Endothelial cell of umbilical vein (primary cell): ENCODE measurements around the gene CUEDC2. TPM values are rescaled to one million over a fixed set of nuclear protein-coding genes. Genes with fewer than 3 reads are reported as not detected.

Experiments
- BruUV-seq: library from RNA; stranded (reverse); fragments of 400-500 nt; replicated peaks from 2 replicates; lab custom pipeline; 2021; lab: Mats Ljungman, UMichigan
- CTCF ChIA-PET: fragments of 300-600, 350-600 bp; sonication (Branson Sonifier 250); formaldehyde crosslinking; loops from one replicate; lab custom pipeline; 2021; ENCODE audit warnings: antibody characterized with exemption, inconsistent platforms; lab: Charles Lee
- POLR2A ChIA-PET: fragments of 300-600, 350-600 bp; sonication (Branson Sonifier 250); formaldehyde crosslinking; loops from one replicate; lab custom pipeline; 2021; ENCODE audit warnings: antibody characterized with exemption, inconsistent platforms; lab: Charles Lee
- DNase-seq: peaks from one replicate; pipeline ENCODE4 v3.0.0-alpha.2; 2011; ENCODE audit warnings: low read depth, low spot score
- FAIRE-seq: peaks from 2 replicates; lab custom pipeline; 2011; peaks lifted over from hg19 to GRCh38; lab: Jason Lieb, UNC
- H2AFZ ChIP-seq: 2 replicates; pipeline ENCODE4 v1.6.0; 2012; ENCODE audit warnings: low read depth, low read length, control low read depth, inconsistent platforms
- H3K27ac ChIP-seq: 2 replicates; pipeline ENCODE4 v1.5.1; 2011; ENCODE audit warnings: low read depth, mild to moderate bottlenecking, control low read depth, low read length, moderate library complexity; ENCODE audit not compliant: insufficient read depth
- H3K27me3 ChIP-seq, 2 experiments: 2 replicates each; pipeline versions ENCODE4 v1.6.0 to v1.6.1; 2011; ENCODE audit warnings: low read length in 2 of 2, mixed read lengths in 1 of 2; ENCODE audit not compliant: control insufficient read depth in 2 of 2, insufficient read depth in 2 of 2
- H3K36me3 ChIP-seq, 2 experiments: 2 replicates in 1 of 2; 3 replicates in 1 of 2; pipeline ENCODE4 v1.5.1; 2011; ENCODE audit warnings: low read length in 2 of 2, mild to moderate bottlenecking in 1 of 2, moderate library complexity in 1 of 2; ENCODE audit not compliant: control insufficient read depth in 2 of 2, insufficient read depth in 2 of 2; ENCODE audit errors: extremely low read depth in 1 of 2
- H3K4me1 ChIP-seq: 3 replicates; pipeline ENCODE4 v1.5.1; 2011; ENCODE audit warnings: mild to moderate bottlenecking, low read length; ENCODE audit not compliant: control insufficient read depth, insufficient read depth; ENCODE audit errors: extremely low read depth
- H3K4me2 ChIP-seq: 2 replicates; pipeline ENCODE4 v1.6.1; 2011; ENCODE audit warnings: low read length, control low read depth, mixed read lengths; ENCODE audit not compliant: insufficient read depth
- H3K4me3 ChIP-seq, 3 experiments: fragments of 200-600 bp in 1 of 3; sonication (generic), shearing (Covaris generic) in 1 of 3; replicated peaks in 1 of 3; 2 replicates each; pipeline ENCODE4 v1.5.1; 2011 to 2016; ENCODE audit warnings: control low read depth in 3 of 3, low read length in 3 of 3, mild to moderate bottlenecking in 2 of 3, inconsistent platforms in 1 of 3, low read depth in 1 of 3, moderate library complexity in 1 of 3; ENCODE audit not compliant: insufficient read depth in 1 of 3
- H3K79me2 ChIP-seq: 2 replicates; pipeline ENCODE4 v1.6.0; 2012; ENCODE audit warnings: low read length, inconsistent platforms; ENCODE audit not compliant: control insufficient read depth, insufficient read depth
- H3K9ac ChIP-seq: replicated peaks from 2 replicates; pipeline ENCODE3; 2011; ENCODE audit warnings: low read length, control low read depth; ENCODE audit not compliant: insufficient read depth; ENCODE audit errors: extremely low read depth
- H3K9me1 ChIP-seq: replicated peaks from 3 replicates; pipeline ENCODE4 v1.6.0; 2011; ENCODE audit warnings: mild to moderate bottlenecking, low read length; ENCODE audit not compliant: control insufficient read depth, insufficient read depth; ENCODE audit errors: extremely low read depth
- H3K9me3 ChIP-seq: replicated peaks from 2 replicates; pipeline ENCODE4 v1.5.1; 2012; ENCODE audit warnings: low read length, inconsistent platforms; ENCODE audit not compliant: control insufficient read depth, insufficient read depth
- H4K20me1 ChIP-seq: replicated peaks from 2 replicates; pipeline ENCODE3; 2011; ENCODE audit warnings: mild to moderate bottlenecking, low read length; ENCODE audit not compliant: control insufficient read depth, insufficient read depth; ENCODE audit errors: extremely low read depth
- EZH2 ChIP-seq: IDR thresholded peaks from 2 replicates; pipeline ENCODE4 v1.6.1; 2012; ENCODE audit warnings: borderline replicate concordance, low read depth, mild to moderate bottlenecking, moderate library complexity, low read length, inconsistent platforms; ENCODE audit not compliant: severe bottlenecking
- FOS ChIP-seq: IDR thresholded peaks from 2 replicates; pipeline ENCODE4 v1.6.1; 2011; ENCODE audit warnings: mild to moderate bottlenecking, low read length, moderate library complexity, borderline replicate concordance; ENCODE audit not compliant: insufficient read depth
- GATA2 ChIP-seq: IDR thresholded peaks from 2 replicates; pipeline ENCODE4 v1.7.0; 2011; ENCODE audit warnings: low read depth, mild to moderate bottlenecking, moderate library complexity, mixed read lengths, low read length; ENCODE audit not compliant: insufficient read length, insufficient read depth
- JUN ChIP-seq: IDR thresholded peaks from 2 replicates; pipeline ENCODE4 v1.6.1; 2011; ENCODE audit warnings: borderline replicate concordance, low read depth; ENCODE audit not compliant: insufficient read length, insufficient read depth
- MAX ChIP-seq: IDR thresholded peaks from 2 replicates; pipeline ENCODE4 v1.6.1; 2011; ENCODE audit not compliant: insufficient read depth, insufficient read length
- MYC ChIP-seq: IDR thresholded peaks from one replicate; pipeline ENCODE4 v1.6.1; 2011; ENCODE audit warnings: mild to moderate bottlenecking, low read depth, low read length
- POLR2A ChIP-seq: IDR thresholded peaks from 2 replicates; pipeline ENCODE4 v1.6.1; 2012; ENCODE audit warnings: low read depth, mild to moderate bottlenecking, control low read depth, low read length
- POLR2AphosphoS5 ChIP-seq: IDR thresholded peaks from 2 replicates; pipeline ENCODE4 v1.6.1; 2012; ENCODE audit warnings: low read depth, mild to moderate bottlenecking, control low read depth, low read length, moderate library complexity; ENCODE audit not compliant: insufficient read depth
- dilution Hi-C: fragments of 300-500 bp; cut with MboI; formaldehyde crosslinking; loops from one replicate; pipeline ENCODE4 v1.15.0; 2019; ENCODE audit warnings: low sequenced_read_pairs; ENCODE audit not compliant: extremely low pct_ligation_motif_present
- intact Hi-C: fragments of 100-400 bp; cut with micrococcal nuclease; formaldehyde crosslinking; loops from one replicate; pipeline ENCODE4 v1.10.0; 2022
- polyA plus RNA-seq, 4 experiments: library from polyadenylated mRNA; depleted of rRNA in 3 of 4; stranded (reverse) in 3 of 4; unstranded in 1 of 4; fragments of >200 nt; gene quantifications; 2 replicates each; pipeline versions ENCODE4 v1.2.1 to v1.2.3, GENCODE V29; 2011 to 2012; ENCODE audit warnings: missing spikeins in 1 of 4
- total RNA-seq: library from RNA; stranded (reverse); gene quantifications from 2 replicates; pipeline ENCODE4 v1.2.3, GENCODE V29; 2021
- TF ChIP-seq, protein P1 (sequence below), 2 donors: IDR thresholded peaks; 1 replicate in 1 of 2; 2 replicates in 1 of 2; pipeline ENCODE4 v1.5.1; 2011; ENCODE audit warnings: low read length in 2 of 2, mild to moderate bottlenecking in 2 of 2, moderate library complexity in 2 of 2, control low read depth in 1 of 2, inconsistent platforms in 1 of 2, low read depth in 1 of 2; ENCODE audit not compliant: insufficient read depth in 1 of 2; ENCODE audit errors: extremely low read depth in 1 of 2

The CUEDC2 gene
- total and polyA plus RNA-seq, 2 donors (not counting 3 experiments of a cell fraction or from before 2014, with no cell fraction given): 61.5 to 96.7 TPM

DNA sequence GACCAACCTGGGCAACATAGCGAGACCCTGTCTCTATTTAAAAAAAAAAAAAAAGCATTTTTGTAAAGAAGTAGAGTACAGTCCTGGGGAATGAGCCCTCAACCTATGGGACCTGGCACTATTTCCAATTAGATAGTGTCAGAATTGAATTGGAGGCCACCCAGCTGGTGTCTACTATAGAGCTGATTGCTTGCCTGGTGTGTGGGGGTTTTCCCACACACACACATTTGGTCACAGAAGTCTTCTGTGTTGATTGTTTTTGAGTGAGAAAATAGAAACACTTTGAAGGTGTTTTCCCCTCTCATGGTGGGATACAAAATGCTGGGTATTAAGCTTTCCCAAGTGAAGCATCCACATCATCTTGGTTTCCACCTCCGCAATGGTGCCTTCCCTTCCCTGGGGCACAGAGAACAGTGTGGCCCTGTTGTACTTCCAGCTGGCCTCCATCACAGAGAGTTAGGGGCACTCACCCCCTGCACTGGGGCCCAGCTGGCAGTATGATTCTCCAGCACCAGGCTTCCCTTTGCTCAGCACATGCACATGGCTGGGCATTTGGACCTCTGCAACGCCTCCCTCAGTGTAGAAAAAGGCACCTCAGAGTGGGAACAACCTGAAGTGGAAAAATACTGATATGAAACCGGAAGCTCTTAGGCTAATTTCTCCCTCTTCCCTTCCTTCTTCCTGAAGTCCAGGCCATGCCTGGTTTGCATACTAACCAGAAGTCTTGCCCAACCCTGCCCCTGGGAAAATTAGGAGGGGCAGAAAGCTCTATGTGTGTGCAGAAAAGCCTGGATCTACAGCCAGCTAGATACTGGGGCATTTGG lies 47.6 kb downstream of the CUEDC2 start:
- FAIRE-seq (no peak), DNase-seq (no peak)
- dilution Hi-C loops (no loop called here), intact Hi-C loops (no loop called here)
- H2AFZ ChIP-seq: no peak overlapping the region
- BruUV-seq: no TSS peak
- H3K27me3 ChIP-seq: no peaks in the 10 kb centered on the region
- peaks cover 3 to 19% of the 10 kb centered on the region in 2 experiments for H3K36me3 ChIP-seq
- no peak overlapping the region for H3K4me2 ChIP-seq
- CTCF ChIA-PET: interaction anchor here (0.5 to 5.0 kb wide), 18 partner anchors 10 to 215 kb away, joined by 3 to 30 read pairs (median 6); partner anchors contain the start of gene NFKB2
- H3K9me3 ChIP-seq: no peaks in the 10 kb centered on the region
- POLR2A ChIA-PET: no interaction called here
- H3K4me3 ChIP-seq: no peak overlapping the region
- H3K4me1 ChIP-seq: no peaks in the 10 kb centered on the region
- H3K79me2 ChIP-seq: no peaks in the 10 kb centered on the region
- H4K20me1 ChIP-seq: no peaks in the 10 kb centered on the region
- H3K9me1 ChIP-seq: no peaks in the 10 kb centered on the region
- TF ChIP-seq MAX: no peak
- no peak for TF ChIP-seq MYC
- TF ChIP-seq FOS: no peak
- no peak for TF ChIP-seq EZH2
- TF ChIP-seq, protein P1, sequence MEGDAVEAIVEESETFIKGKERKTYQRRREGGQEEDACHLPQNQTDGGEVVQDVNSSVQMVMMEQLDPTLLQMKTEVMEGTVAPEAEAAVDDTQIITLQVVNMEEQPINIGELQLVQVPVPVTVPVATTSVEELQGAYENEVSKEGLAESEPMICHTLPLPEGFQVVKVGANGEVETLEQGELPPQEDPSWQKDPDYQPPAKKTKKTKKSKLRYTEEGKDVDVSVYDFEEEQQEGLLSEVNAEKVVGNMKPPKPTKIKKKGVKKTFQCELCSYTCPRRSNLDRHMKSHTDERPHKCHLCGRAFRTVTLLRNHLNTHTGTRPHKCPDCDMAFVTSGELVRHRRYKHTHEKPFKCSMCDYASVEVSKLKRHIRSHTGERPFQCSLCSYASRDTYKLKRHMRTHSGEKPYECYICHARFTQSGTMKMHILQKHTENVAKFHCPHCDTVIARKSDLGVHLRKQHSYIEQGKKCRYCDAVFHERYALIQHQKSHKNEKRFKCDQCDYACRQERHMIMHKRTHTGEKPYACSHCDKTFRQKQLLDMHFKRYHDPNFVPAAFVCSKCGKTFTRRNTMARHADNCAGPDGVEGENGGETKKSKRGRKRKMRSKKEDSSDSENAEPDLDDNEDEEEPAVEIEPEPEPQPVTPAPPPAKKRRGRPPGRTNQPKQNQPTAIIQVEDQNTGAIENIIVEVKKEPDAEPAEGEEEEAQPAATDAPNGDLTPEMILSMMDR (IDR thresholded peaks at IDR 0.05; ENCODE audit: extremely low read depth in 1 of 2, insufficient read depth in 1 of 2, low read depth in 1 of 2, low read length in 2 of 2): no peak
- no peak for TF ChIP-seq POLR2A
- no peak for TF ChIP-seq POLR2AphosphoS5
- TF ChIP-seq JUN: no peak
- TF ChIP-seq GATA2: no peak
- no peak overlapping the region for H3K9ac ChIP-seq
- no peak overlapping the region for H3K27ac ChIP-seq
